GM19025 (cell line): Measurements from ENCODE around the gene ZBTB44.
"Not testable (repeated sequence)": the region's sequence is repeated elsewhere in the genome, so short reads cannot be mapped to it uniquely, and the experiment has no call there.

ENCODE experiments used
- ATAC-seq: cut with Tn5 transposase; IDR thresholded peaks from one replicate; pipeline ENCODE4 v1.9.1; 2021; ENCODE audit warnings: mild to moderate bottlenecking, low read depth, moderate library complexity; ENCODE audit not compliant: unreplicated experiment

The ZBTB44 gene

GRCh38 chr11:130314750-130315285 is at the start of gene ZBTB44:
Gene ZBTB44 (minus strand): TSS chr11:130314917. CDS start chr11:130261873, 53,044 bp downstream.
- ATAC-seq: peak; percentile 45

DNA sequence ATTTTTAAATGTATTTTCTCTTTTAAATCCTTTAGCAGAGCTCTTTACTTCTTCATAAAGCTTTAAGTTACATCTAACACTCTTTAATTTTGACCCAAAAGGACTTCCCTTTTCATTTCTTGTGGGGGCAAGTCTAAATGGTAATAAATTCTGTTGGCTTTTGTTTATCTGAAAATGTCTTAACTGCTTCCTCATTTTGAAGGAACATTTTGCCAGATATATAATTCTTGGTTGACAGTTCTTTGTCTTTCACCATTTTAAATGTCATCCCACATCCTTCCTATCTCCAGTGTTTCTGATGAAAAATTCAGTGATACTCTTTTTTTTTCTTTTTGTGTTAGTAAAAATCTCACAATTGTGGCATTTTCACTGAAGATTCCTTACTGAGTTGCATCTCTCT is 44.7 kb upstream of the ZBTB44 start:
- no peak for ATAC-seq

DNA sequence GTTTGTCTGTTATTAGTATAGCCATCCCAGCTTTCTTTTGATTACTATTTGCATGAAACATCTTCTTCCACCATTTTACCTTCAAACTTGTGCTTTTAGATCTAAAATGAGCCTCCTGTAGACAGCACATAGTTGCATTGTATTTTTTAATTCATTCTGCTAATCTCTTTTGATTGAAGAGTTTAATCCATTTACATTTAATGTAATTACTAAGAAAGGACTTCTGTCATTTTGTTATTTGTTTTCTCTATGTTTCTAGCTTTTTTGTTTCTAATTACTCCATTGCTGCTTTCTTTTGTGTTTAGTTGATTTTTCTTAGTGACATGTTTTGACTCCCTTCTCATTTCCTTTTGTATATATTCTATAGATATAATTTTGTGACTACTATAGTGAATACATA is 43.7 kb upstream of the ZBTB44 start:
- ATAC-seq: no peak

DNA sequence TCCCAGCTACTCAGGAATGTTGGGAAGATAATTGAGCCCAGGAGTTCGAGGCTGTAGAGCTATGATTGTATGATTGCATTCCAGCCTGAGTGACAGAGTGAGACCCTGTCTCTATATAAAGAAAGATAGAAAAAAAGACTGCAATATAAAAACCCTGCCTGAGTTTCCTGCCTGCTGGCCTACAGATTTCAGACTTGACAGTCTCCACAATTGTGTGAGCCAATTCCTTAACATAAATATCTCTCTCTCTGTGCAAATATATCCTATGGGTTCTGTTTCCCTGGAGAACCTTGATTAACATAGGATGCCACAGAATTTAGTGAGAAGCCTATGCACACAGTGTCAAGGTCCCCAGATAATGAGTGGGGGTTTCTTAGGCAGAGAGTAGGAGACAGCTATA is 32.5 kb upstream of the ZBTB44 start:
- no peak for ATAC-seq

GRCh38 chr11:130344841-130345240 is 30.1 kb upstream of the ZBTB44 start:
- no peak for ATAC-seq

- no peak for ATAC-seq
Observed at GRCh38 chr11:130340671-130341319, 26.1 kb upstream of the ZBTB44 start.

DNA sequence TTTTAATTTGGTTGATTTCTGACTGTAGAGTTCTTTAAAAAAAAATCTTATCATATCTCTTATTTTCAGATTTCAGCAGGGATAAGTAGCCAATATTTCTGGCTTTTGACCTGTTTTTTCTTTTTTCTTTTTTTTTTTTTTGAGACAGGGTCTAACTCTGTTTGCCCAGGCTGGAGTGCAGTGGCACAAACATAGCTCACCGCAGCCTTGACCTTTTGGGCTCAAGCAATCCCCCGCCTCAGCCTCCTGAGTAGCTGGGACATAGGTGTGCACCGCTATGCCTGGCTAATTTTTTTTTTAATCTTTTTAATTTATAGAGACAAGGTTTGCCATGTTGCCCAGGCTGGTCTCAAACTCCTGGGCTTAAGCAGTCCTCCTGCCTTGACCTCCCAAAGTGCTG is 23.9 kb upstream of the ZBTB44 start:
- no peak for ATAC-seq

DNA sequence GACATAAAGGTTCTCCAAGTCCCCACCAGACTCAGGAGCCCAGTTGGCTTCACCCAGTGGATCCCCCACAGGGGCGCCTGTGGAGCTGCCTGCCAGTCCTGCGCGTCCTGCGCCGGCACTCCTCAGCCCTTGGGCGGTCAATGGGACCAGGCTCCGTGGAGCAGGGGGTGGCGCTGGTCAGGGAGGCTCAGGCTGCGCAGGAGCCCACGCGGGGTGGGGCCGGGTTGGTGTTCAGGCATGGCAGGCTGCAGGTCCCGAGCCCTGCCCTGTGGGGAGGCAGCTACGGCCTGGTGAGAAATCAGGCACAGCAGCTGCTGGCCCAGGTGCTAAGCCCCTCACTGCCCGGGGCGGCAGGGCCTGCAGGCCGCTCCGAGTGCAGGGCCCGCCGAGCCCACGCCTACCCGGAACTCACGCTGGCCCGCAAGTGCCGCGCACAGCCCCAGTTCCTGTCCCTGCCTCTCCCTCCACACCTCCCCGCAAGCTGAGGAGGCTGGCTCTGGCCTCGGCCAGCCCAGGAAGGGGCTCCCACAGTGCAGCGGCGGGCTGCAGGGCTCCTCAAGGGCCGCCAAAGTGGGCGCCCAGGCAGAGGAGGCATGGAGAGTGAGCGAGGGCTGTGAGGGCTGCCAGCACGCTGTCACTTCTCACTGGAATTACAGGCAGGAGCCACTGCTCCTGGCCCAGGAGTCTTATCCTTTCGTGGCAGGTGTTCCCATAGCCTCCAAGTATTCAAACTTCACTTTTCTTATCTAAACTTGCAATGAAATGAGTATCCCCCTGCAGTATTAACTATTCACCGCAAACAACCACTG is 22.8 kb upstream of the ZBTB44 start:
- no peak for ATAC-seq

- not testable (repeated sequence) for ATAC-seq
Observed at GRCh38 chr11:130331397-130331796, 16.7 kb upstream of the ZBTB44 start.

GRCh38 chr11:130330101-130330684 is 15.5 kb upstream of the ZBTB44 start:
- ATAC-seq: no peak

DNA sequence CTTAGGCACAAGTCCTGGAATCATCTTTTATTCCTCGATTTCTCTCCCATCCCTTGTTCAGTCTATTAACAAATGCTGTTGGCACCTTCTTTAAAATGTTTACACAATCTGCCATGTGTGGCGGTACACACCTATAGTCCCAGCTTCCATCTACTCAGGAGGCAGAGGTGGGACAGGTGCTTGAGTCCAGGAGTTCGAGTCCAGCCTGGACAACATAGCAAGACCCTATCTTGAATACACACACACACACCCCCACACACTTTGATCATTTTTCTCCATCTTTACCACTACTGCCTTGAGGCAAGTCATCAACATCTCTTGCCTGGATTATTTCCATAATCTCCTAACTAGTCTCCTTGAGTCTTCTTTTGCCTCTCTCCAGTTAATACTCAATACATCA is 13.7 kb upstream of the ZBTB44 start:
- ATAC-seq: no peak

DNA sequence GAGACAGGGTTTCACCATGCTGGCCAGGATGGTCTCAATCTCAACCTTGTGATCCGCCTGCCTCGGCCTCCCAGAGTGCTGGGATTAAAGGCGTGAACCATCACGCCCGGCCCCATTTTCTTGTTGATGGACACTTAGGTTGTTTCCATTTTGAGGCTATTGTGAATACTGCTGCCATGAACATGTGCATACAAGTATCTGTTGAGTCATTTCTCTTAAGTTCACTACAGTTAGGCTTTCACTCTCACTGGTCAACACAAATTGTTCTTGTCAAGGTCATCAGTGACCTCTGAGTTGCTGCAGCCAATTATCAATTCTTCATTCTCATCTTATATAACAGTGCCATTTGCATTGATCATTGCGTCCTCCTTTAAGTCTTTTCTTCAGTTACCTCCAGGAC is 13.0 kb upstream of the ZBTB44 start:
- no peak for ATAC-seq

GRCh38 chr11:130325691-130326090 is 11.0 kb upstream of the ZBTB44 start:
- ATAC-seq: no peak

GRCh38 chr11:130323452-130324450 is 9.0 kb upstream of the ZBTB44 start:
- no peak for ATAC-seq

DNA sequence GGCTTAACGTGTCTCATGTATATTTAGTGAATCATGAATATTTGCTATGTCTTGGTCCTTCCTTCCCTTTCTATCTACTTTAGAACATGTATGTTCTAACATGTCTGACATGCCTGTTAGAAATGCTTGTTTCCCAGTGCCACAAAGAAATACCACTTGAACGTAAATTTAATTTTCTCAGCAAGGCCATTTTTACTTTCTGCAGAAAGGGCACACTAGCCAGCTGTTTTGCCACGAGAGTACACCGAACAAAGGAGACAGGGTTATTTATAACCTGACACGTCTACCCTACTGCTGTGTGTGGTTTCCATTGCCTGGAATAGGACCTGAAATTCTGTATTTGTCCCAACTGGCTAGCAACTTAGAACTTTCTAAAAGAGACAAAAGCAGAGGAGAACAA is 7.4 kb upstream of the ZBTB44 start:
- ATAC-seq: no peak

- no peak for ATAC-seq
Observed at GRCh38 chr11:130318031-130318673, 3.4 kb upstream of the ZBTB44 start.

- no peak for ATAC-seq
Observed at GRCh38 chr11:130315354-130315970, 745 bp upstream of the ZBTB44 start.

GRCh38 chr11:130314184-130314749 is 450 bp downstream of the ZBTB44 start:
- peak; percentile 61 for ATAC-seq
